HG02973 (cell line): ENCODE results near the gene KCNJ8.

ENCODE experiments used
- ATAC-seq: cut with Tn5 transposase; IDR thresholded peaks from one replicate; pipeline ENCODE4 v1.9.1; 2021; ENCODE audit warnings: moderate library complexity; ENCODE audit not compliant: unreplicated experiment

The KCNJ8 gene

DNA sequence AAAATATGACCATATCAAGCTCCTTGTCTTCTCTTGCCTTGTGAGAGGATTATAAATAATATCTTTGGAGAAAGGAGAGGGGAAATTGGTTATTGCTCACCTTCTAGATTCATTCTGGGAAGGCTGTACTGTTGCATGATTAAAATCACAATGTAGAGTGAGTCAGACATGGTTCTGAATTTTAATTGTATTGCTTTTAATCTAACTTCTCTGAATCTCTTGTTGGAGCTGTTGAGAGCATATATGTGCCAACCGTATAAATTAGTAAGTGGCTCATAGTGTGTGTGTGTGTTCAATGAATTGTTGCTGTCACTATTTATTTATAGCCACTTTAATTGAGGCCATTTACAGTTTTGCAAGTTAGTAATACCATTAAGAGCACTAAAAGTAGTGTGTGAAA is 56.1 kb downstream of the KCNJ8 start:
- ATAC-seq, result no peak

DNA sequence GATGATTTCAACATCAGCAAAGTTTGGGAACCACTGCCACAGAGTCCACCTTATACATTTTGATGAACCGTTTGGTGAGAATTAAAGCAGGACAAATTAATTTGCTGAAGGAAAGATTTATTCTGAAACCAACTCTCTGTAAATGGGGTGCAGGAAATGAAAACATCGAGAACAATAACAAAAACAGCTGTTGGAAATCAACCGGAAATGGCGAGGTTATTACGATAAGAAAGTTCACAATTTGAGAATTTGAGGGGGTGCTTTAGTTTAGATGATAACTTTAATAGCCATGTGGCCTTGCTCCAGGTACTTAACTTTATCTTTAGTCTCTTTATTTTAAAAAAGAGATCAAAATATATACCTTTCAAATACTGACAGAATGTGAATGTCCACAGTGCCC is 56.7 kb downstream of the KCNJ8 start:
- no peak for ATAC-seq

DNA sequence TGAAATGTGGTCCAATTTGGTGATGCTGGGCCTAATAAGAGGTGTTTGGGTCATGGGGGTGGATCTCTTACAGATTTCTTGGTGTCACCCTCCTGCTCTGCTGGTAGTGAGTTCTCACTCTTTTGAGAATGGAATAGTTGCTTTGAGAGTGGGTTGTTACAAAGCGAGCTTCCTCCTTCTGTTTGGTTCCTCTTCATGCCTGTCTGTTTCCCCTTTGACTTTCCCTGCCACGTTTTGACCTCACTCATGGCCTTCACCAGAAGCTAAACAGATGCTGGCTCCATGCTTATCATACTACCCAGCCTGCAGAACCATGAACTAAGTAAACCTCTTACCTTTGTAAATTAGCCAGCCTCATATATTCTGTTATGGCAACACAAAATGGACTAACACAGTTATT is 59.1 kb downstream of the KCNJ8 start:
- no peak for ATAC-seq
